Measurements from ENCODE around the gene ATP9A. TPM values are rescaled to one million over a fixed set of nuclear protein-coding genes. Genes with fewer than 3 reads are reported as not detected.

Gene ATP9A
- total RNA-seq, 1 experiment from 2014 or later, result 18.6 TPM

DNA sequence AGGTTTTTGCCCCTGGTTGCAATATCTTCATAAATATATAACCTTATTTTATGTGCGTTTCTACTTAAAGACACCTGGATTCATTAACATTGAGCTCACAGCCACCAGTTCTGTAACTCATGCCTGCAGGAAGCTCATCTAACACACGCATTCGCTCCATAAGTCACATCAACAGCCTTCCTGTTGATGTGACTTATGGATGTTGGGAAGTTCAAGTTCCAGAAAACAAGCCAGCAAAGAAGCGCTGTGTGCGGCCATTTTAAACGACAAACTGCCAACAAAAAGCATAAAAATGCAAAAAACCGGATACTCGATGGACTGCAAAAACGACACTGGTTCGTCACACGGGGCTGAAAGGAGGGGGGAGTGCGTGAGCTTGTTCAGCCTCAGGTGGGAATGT is 147.8 kb downstream of the ATP9A start:
- Histone ChIP-seq H3K4me2 (no peak overlapping the region), H3K9me2 (ENCODE audit: insufficient read depth) (no peaks in the 10 kb centered on the region), H3K4me3 (no peak overlapping the region), H3K27me3 (ENCODE audit: insufficient read depth, low read depth) (no peaks in the 10 kb centered on the region), H3K27ac (no peak overlapping the region), H3F3A (ENCODE audit: insufficient read depth, low read depth) (no peaks in the 10 kb centered on the region), H3K79me2 (ENCODE audit: low read depth) (no peaks in the 10 kb centered on the region), H3K36me3 (ENCODE audit: low read depth) (no peaks in the 10 kb centered on the region), H4K20me1 (ENCODE audit: insufficient read depth) (no peaks in the 10 kb centered on the region), H2AFZ (no peak overlapping the region), H3K4me1 (replicated peaks; ENCODE audit: insufficient read depth) (no peaks in the 10 kb centered on the region), H3K9me3 (ENCODE audit: insufficient read depth, low read depth) (no peaks in the 10 kb centered on the region)
- intact Hi-C loops (cut with micrococcal nuclease; ENCODE audit: unreplicated experiment), result loop anchor here (5.0 to 10.0 kb wide), 2 partner anchors 532 to 826 kb away; partner anchors contain the start of gene BCAS4
- no TSS peak for BruUV-seq (replicated peaks)
- ChIA-PET CTCF (interaction anchor here (0.9 kb wide), 1 partner anchor 633 kb away, joined by 8 read pairs; no protein-coding TSS in a partner anchor), POLR2A (ENCODE audit: unreplicated experiment) (interaction anchor here (0.6 kb wide), 1 partner anchor 93 kb away, joined by 6 read pairs; no protein-coding TSS in a partner anchor)
- DNase-seq, result no peak
- TF ChIP-seq EZH2 (IDR thresholded peaks at IDR 0.05; ENCODE audit: low read depth), result no peak
- TF ChIP-seq, protein P1, sequence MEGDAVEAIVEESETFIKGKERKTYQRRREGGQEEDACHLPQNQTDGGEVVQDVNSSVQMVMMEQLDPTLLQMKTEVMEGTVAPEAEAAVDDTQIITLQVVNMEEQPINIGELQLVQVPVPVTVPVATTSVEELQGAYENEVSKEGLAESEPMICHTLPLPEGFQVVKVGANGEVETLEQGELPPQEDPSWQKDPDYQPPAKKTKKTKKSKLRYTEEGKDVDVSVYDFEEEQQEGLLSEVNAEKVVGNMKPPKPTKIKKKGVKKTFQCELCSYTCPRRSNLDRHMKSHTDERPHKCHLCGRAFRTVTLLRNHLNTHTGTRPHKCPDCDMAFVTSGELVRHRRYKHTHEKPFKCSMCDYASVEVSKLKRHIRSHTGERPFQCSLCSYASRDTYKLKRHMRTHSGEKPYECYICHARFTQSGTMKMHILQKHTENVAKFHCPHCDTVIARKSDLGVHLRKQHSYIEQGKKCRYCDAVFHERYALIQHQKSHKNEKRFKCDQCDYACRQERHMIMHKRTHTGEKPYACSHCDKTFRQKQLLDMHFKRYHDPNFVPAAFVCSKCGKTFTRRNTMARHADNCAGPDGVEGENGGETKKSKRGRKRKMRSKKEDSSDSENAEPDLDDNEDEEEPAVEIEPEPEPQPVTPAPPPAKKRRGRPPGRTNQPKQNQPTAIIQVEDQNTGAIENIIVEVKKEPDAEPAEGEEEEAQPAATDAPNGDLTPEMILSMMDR (conservative IDR thresholded peaks at IDR 0.05), result no peak

DNA sequence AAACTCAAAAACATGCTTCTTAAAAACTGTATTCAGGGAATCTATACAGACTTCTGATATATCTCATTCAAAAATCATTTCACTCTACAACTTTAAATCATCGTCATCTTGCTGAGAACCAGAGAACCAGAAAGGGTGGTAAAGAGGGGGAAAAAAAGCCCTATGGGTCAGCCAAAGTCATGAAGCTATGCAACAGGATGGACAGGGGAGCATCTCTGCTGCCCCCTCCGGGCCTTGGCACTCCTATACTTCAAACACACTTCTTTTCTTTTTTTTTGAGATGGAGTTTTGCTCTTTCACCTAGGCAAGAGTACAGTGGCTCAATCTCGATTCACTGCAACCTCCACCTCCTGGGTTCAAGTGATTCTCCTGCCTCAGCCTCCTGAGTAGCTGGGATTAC is 152.1 kb downstream of the ATP9A start:
- Histone ChIP-seq H3K4me3 (no peak overlapping the region), H2AFZ (no peak overlapping the region), H3K9me3 (ENCODE audit: insufficient read depth, low read depth) (no peaks in the 10 kb centered on the region), H3K27ac (no peak overlapping the region), H3F3A (ENCODE audit: insufficient read depth, low read depth) (0 out of 2 replicates have a peak, but pooled peaks cover 5% of the 10 kb centered on the region), H3K79me2 (ENCODE audit: low read depth) (no peaks in the 10 kb centered on the region), H3K27me3 (ENCODE audit: insufficient read depth, low read depth) (no peaks in the 10 kb centered on the region), H3K36me3 (ENCODE audit: low read depth) (no peaks in the 10 kb centered on the region), H3K4me2 (no peak overlapping the region), H3K4me1 (replicated peaks; ENCODE audit: insufficient read depth) (no peaks in the 10 kb centered on the region), H3K9me2 (ENCODE audit: insufficient read depth) (no peaks in the 10 kb centered on the region), H4K20me1 (ENCODE audit: insufficient read depth) (no peaks in the 10 kb centered on the region)
- no peak for TF ChIP-seq EZH2 (IDR thresholded peaks at IDR 0.05; ENCODE audit: low read depth)
- TF ChIP-seq, protein P1 (conservative IDR thresholded peaks at IDR 0.05), result no peak; the same call in 1 of the 2 replicates
- intact Hi-C loops (cut with micrococcal nuclease; ENCODE audit: unreplicated experiment), result no loop called here
- ChIA-PET POLR2A (ENCODE audit: unreplicated experiment) (no interaction called here), CTCF (no interaction called here)
- DNase-seq, result no peak
- BruUV-seq (replicated peaks), result no TSS peak

GRCh38 chr20:51614687-51615086 is 153.5 kb downstream of the ATP9A start:
- H3F3A ChIP-seq (ENCODE audit: insufficient read depth, low read depth), result 0 out of 2 replicates have a peak, but pooled peaks cover 5% of the 10 kb centered on the region
- H3K36me3 ChIP-seq (ENCODE audit: low read depth), result no peaks in the 10 kb centered on the region
- no peaks in the 10 kb centered on the region for H3K9me3 ChIP-seq (ENCODE audit: insufficient read depth, low read depth)
- TF ChIP-seq, protein P1 (conservative IDR thresholded peaks at IDR 0.05), result no peak
- TF ChIP-seq EZH2 (IDR thresholded peaks at IDR 0.05; ENCODE audit: low read depth), result no peak
- H4K20me1 ChIP-seq (ENCODE audit: insufficient read depth), result no peaks in the 10 kb centered on the region
- H3K4me3 ChIP-seq, result no peak overlapping the region
- no peaks in the 10 kb centered on the region for H3K4me1 ChIP-seq (replicated peaks; ENCODE audit: insufficient read depth)
- no peak overlapping the region for H3K27ac ChIP-seq
- H3K9me2 ChIP-seq (ENCODE audit: insufficient read depth), result no peaks in the 10 kb centered on the region
- no TSS peak for BruUV-seq (replicated peaks)
- ChIA-PET CTCF (interaction anchor here (0.6 kb wide), 1 partner anchor 20 kb away, joined by 3 read pairs; no protein-coding TSS in a partner anchor), POLR2A (ENCODE audit: unreplicated experiment) (interaction anchor here (0.7 kb wide), 1 partner anchor 305 kb away, joined by 6 read pairs; no protein-coding TSS in a partner anchor)
- no peaks in the 10 kb centered on the region for H3K27me3 ChIP-seq (ENCODE audit: insufficient read depth, low read depth)
- no peaks in the 10 kb centered on the region for H3K79me2 ChIP-seq (ENCODE audit: low read depth)
- intact Hi-C loops (cut with micrococcal nuclease; ENCODE audit: unreplicated experiment), result no loop called here
- no peak overlapping the region for H3K4me2 ChIP-seq
- H2AFZ ChIP-seq, result no peak overlapping the region
- DNase-seq, result no peak
